Superior temporal gyrus (tissue), 1 donor: ENCODE measurements around the gene CTU2.

Source experiments
- DNase-seq: peaks from one replicate; pipeline ENCODE4 v3.0.0-alpha.2; 2016; ENCODE audit errors: extremely low spot score

The CTU2 gene

GRCh38 chr16:88743693-88744576 lies 37.6 kb downstream of the CTU2 start:
- peak; percentile 76 for DNase-seq

- no peak for DNase-seq
Measured at GRCh38 chr16:88744577-88745521, 38.5 kb downstream of the CTU2 start.

- DNase-seq = no peak
Measured at GRCh38 chr16:88746506-88746905, 40.2 kb downstream of the CTU2 start.

GRCh38 chr16:88747588-88748301 lies 41.4 kb downstream of the CTU2 start:
- DNase-seq = no peak

- DNase-seq = no peak
Measured at GRCh38 chr16:88748364-88748763, 42.1 kb downstream of the CTU2 start.

GRCh38 chr16:88749358-88749757 lies 43.1 kb downstream of the CTU2 start:
- no peak for DNase-seq

- DNase-seq = no peak
Measured at GRCh38 chr16:88750854-88751253, 44.6 kb downstream of the CTU2 start.

GRCh38 chr16:88752386-88753002 lies 46.2 kb downstream of the CTU2 start:
- no peak for DNase-seq

- DNase-seq = no peak
Measured at GRCh38 chr16:88753191-88753590, 46.9 kb downstream of the CTU2 start.

- no peak for DNase-seq
Measured at GRCh38 chr16:88753602-88754001, 47.3 kb downstream of the CTU2 start.

- DNase-seq = no peak
Measured at GRCh38 chr16:88754109-88754911, 48.0 kb downstream of the CTU2 start.

GRCh38 chr16:88754912-88755744 lies 48.8 kb downstream of the CTU2 start:
- DNase-seq = no peak

- no peak for DNase-seq
Measured at GRCh38 chr16:88755745-88756443, 49.6 kb downstream of the CTU2 start.

- no peak for DNase-seq
Measured at GRCh38 chr16:88758227-88758943, 52.1 kb downstream of the CTU2 start.

GRCh38 chr16:88758944-88759244 lies 52.6 kb downstream of the CTU2 start:
- DNase-seq = no peak

GRCh38 chr16:88759245-88759975 lies 53.1 kb downstream of the CTU2 start:
- DNase-seq = no peak

- no peak for DNase-seq
Measured at GRCh38 chr16:88759976-88760350, 53.7 kb downstream of the CTU2 start.
